HG03175 (cell line): Measurements from ENCODE around the gene HIVEP3.

Experiments used
- ATAC-seq: cut with Tn5 transposase; IDR thresholded peaks from one replicate; pipeline ENCODE4 v1.9.1; 2021; ENCODE audit warnings: mild to moderate bottlenecking, moderate library complexity; ENCODE audit not compliant: unreplicated experiment

HIVEP3 gene

GRCh38 chr1:41481109-41481775 lies 437.5 kb downstream of the HIVEP3 start:
- ATAC-seq, result no peak

GRCh38 chr1:41480204-41481108 lies 438.3 kb downstream of the HIVEP3 start:
- no peak for ATAC-seq

GRCh38 chr1:41479808-41480160 lies 438.9 kb downstream of the HIVEP3 start:
- ATAC-seq, result no peak

- no peak for ATAC-seq
Measured at GRCh38 chr1:41479000-41479807, 439.5 kb downstream of the HIVEP3 start.

GRCh38 chr1:41478118-41478748 lies 440.5 kb downstream of the HIVEP3 start:
- ATAC-seq, result no peak

- no peak for ATAC-seq
Measured at GRCh38 chr1:41476807-41477361, 441.8 kb downstream of the HIVEP3 start.

- ATAC-seq, result no peak
Measured at GRCh38 chr1:41475859-41476567, 442.7 kb downstream of the HIVEP3 start.

GRCh38 chr1:41475346-41475745 lies 443.4 kb downstream of the HIVEP3 start:
- ATAC-seq, result no peak

GRCh38 chr1:41474490-41475271 lies 444.0 kb downstream of the HIVEP3 start:
- ATAC-seq, result no peak

- no peak for ATAC-seq
Measured at GRCh38 chr1:41473738-41474362, 444.9 kb downstream of the HIVEP3 start.

GRCh38 chr1:41471658-41472057 lies 447.1 kb downstream of the HIVEP3 start:
- ATAC-seq, result no peak

- ATAC-seq, result no peak
Measured at GRCh38 chr1:41469706-41470105, 449.0 kb downstream of the HIVEP3 start.

GRCh38 chr1:41468122-41468762 lies 450.5 kb downstream of the HIVEP3 start:
- ATAC-seq, result no peak

GRCh38 chr1:41467673-41468072 lies 451.0 kb downstream of the HIVEP3 start:
- ATAC-seq, result no peak

- no peak for ATAC-seq
Measured at GRCh38 chr1:41466146-41466545, 452.6 kb downstream of the HIVEP3 start.

- ATAC-seq, result no peak
Measured at GRCh38 chr1:41465741-41466140, 453.0 kb downstream of the HIVEP3 start.

- ATAC-seq, result no peak
Measured at GRCh38 chr1:41464885-41465284, 453.8 kb downstream of the HIVEP3 start.

- ATAC-seq, result no peak
Measured at GRCh38 chr1:41463516-41463915, 455.2 kb downstream of the HIVEP3 start.
